ENCODE measurements around the gene CACNA1C. TPM values are rescaled to one million over a fixed set of nuclear protein-coding genes. Genes with fewer than 3 reads are reported as not detected.

CACNA1C gene
- total RNA-seq, 4 donors from 2014 or later = 3.8 to 13.6 (median 5.7) TPM

GRCh38 chr12:2395354-2395977, 342.7 kb downstream of the CACNA1C start:
- DNase-seq (ENCODE audit: low spot score) (no peak), ATAC-seq (ENCODE audit: low FRiP score) (no peak)
- TF ChIP-seq, protein P1, sequence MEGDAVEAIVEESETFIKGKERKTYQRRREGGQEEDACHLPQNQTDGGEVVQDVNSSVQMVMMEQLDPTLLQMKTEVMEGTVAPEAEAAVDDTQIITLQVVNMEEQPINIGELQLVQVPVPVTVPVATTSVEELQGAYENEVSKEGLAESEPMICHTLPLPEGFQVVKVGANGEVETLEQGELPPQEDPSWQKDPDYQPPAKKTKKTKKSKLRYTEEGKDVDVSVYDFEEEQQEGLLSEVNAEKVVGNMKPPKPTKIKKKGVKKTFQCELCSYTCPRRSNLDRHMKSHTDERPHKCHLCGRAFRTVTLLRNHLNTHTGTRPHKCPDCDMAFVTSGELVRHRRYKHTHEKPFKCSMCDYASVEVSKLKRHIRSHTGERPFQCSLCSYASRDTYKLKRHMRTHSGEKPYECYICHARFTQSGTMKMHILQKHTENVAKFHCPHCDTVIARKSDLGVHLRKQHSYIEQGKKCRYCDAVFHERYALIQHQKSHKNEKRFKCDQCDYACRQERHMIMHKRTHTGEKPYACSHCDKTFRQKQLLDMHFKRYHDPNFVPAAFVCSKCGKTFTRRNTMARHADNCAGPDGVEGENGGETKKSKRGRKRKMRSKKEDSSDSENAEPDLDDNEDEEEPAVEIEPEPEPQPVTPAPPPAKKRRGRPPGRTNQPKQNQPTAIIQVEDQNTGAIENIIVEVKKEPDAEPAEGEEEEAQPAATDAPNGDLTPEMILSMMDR (IDR thresholded peaks at IDR 0.05) = peak in 1 of 3 donors; percentile 12

GRCh38 chr12:2396448-2396871, 343.7 kb downstream of the CACNA1C start:
- TF ChIP-seq, protein P1 (IDR thresholded peaks at IDR 0.05) = no peak
- DNase-seq (ENCODE audit: low spot score) = no peak
- ATAC-seq (ENCODE audit: low FRiP score) = no peak

DNA sequence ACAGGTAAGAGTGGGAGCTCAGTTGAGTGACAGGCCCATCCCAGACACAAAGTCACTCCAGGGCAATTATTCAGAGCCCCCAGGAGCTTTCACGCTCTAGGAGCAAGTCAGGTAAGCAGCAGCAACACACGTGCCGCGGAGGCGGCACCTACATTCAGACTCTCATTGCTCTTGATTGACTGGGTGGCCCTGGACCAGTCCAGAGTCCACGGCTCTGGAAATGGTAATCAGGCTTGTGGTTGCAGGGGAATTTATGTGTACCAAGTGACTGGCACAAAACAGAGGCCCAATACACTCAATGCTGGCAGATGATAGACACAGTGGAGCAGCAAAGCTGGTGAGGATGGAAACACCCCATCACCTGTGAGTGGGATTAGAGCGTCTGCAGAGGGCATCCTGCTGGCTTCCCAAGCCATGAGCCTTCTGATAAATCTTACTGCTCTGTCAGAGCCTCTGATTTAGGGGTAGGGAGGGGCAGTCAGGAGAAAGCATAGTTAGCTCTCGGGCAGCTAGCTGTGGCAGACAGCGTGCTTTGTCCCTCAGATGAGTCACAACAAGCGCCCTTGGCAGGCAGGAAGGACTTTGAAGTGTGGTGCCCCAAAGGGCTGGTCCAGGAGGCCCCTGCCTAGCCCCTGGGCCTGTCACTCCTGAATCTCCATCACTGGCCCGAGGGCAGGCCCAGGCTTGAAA, 344.7 kb downstream of the CACNA1C start:
- TF ChIP-seq, protein P1 (IDR thresholded peaks at IDR 0.05) = no peak
- no peak for DNase-seq (ENCODE audit: low spot score)
- no peak for ATAC-seq (ENCODE audit: low FRiP score)

DNA sequence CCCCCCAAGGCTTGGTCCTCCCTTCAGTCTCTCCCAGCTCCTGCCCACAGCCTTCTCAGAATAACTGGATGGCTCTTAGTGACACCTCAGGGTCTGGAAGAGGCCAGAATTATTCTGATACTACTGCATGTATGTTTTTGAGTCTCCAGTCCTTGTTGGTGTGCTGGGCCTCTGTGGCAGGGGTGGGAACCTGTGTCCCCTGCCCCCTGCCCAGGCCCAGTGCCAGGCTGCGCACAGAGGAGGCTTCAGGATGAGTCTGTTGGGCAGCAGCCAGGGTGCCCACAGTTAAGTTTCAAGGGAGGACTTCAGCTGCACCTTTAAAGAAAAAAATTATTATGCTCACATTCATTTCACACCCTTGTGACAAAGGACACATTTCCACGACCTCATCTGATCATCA, 348.3 kb downstream of the CACNA1C start:
- DNase-seq (ENCODE audit: low spot score) (no peak), ATAC-seq (ENCODE audit: low FRiP score) (no peak)
- TF ChIP-seq, protein P1 (IDR thresholded peaks at IDR 0.05) = no peak

DNA sequence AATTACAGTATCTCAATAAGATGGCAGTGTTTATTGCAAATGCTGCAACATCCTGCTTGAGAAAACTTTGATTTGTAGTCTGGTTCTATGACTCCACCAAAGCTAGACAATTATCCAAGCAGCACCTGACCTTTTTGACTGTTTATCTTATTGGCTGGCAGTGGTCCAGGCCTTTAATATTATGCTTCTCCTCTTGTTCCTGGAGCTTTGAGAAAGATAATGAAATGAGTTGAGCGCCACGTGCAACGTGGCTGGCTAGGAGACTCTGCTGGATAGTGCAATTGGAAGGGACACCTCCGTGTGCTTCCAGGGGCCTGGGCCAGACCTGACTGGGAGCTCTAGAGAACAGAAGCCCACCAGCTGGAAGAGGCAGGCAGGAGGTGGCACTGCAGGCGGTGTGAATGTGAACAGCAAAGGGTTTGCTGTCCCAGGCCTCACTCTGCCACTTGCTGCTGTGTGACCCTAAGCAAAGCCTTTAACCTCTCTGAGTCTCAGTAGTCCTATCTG, 349.3 kb downstream of the CACNA1C start:
- TF ChIP-seq, protein P1 (IDR thresholded peaks at IDR 0.05) = no peak
- DNase-seq (ENCODE audit: low spot score) (no peak), ATAC-seq (ENCODE audit: low FRiP score) (no peak)

GRCh38 chr12:2403221-2403976, 350.6 kb downstream of the CACNA1C start:
- TF ChIP-seq, protein P1 (IDR thresholded peaks at IDR 0.05) = no peak
- DNase-seq (ENCODE audit: low spot score) (no peak), ATAC-seq (ENCODE audit: low FRiP score) (no peak)
